DMS 273 (cell line): Measurements from ENCODE around the gene CALCB.

Source experiments
- DNase-seq: peaks from one replicate; lab custom pipeline; 2025; ENCODE audit not compliant: unreplicated experiment; lab: John Stamatoyannopoulos, UW

The CALCB gene

GRCh38 chr11:15074206-15075161 is 1.1 kb downstream of the CALCB start:
- peak; percentile 90 for DNase-seq

- no peak for DNase-seq
Observed at GRCh38 chr11:15075162-15075526, 1.8 kb downstream of the CALCB start.

- DNase-seq = no peak
Observed at GRCh38 chr11:15091175-15091574, 17.8 kb downstream of the CALCB start.

GRCh38 chr11:15091625-15092024 is 18.2 kb downstream of the CALCB start:
- DNase-seq = no peak

- DNase-seq = no peak
Observed at GRCh38 chr11:15093432-15093831, 20.0 kb downstream of the CALCB start.

GRCh38 chr11:15095736-15096228 is 22.4 kb downstream of the CALCB start:
- DNase-seq = no peak

- no peak for DNase-seq
Observed at GRCh38 chr11:15097411-15097810, 24.0 kb downstream of the CALCB start.

- DNase-seq = no peak
Observed at GRCh38 chr11:15099267-15099666, 25.9 kb downstream of the CALCB start.

GRCh38 chr11:15101072-15101709 is 27.8 kb downstream of the CALCB start:
- DNase-seq = peak; percentile 74

GRCh38 chr11:15104166-15104565 is 30.8 kb downstream of the CALCB start:
- no peak for DNase-seq

GRCh38 chr11:15106201-15106965 is 33.0 kb downstream of the CALCB start:
- DNase-seq = no peak

- DNase-seq = no peak
Observed at GRCh38 chr11:15107730-15108515, 34.5 kb downstream of the CALCB start.

GRCh38 chr11:15108592-15109130 is 35.3 kb downstream of the CALCB start:
- DNase-seq = no peak

- DNase-seq = no peak
Observed at GRCh38 chr11:15109602-15110001, 36.2 kb downstream of the CALCB start.

GRCh38 chr11:15111215-15111614 is 37.8 kb downstream of the CALCB start:
- DNase-seq = no peak

- no peak for DNase-seq
Observed at GRCh38 chr11:15112131-15112541, 38.7 kb downstream of the CALCB start.

- DNase-seq = no peak
Observed at GRCh38 chr11:15113381-15113780, 40.0 kb downstream of the CALCB start.

GRCh38 chr11:15114501-15115475 is 41.4 kb downstream of the CALCB start, which contains the start of gene INSC:
INSC (plus strand) TSS chr11:15114923; CDS start chr11:15149175, 34,252 bp downstream.
- peak; percentile 46 for DNase-seq

- DNase-seq = no peak
Observed at GRCh38 chr11:15115686-15116085, 42.3 kb downstream of the CALCB start.
